UCSD-AML1 (cell line): ENCODE data around the gene GFY.
"Not testable (repeated sequence)": the region's sequence is repeated elsewhere in the genome, so short reads cannot be mapped to it uniquely, and the experiment has no call there.

ENCODE experiments used
- DNase-seq: peaks from one replicate; lab custom pipeline; 2025; ENCODE audit not compliant: unreplicated experiment; lab: John Stamatoyannopoulos, UW

Gene GFY

GRCh38 chr19:49443366-49444099 lies 18.3 kb downstream of the GFY start:
- peak; percentile 93 for DNase-seq

- not testable (repeated sequence) for DNase-seq
Measured at GRCh38 chr19:49444100-49444700, 19.0 kb downstream of the GFY start.

- DNase-seq: no peak
Measured at GRCh38 chr19:49445997-49446396, 20.8 kb downstream of the GFY start.

GRCh38 chr19:49447485-49448431 lies 22.6 kb downstream of the GFY start:
- no peak for DNase-seq

- no peak for DNase-seq
Measured at GRCh38 chr19:49448432-49448786, 23.2 kb downstream of the GFY start.

GRCh38 chr19:49450405-49450804 lies 25.2 kb downstream of the GFY start:
- DNase-seq: no peak

- DNase-seq: peak; percentile 95
Measured at GRCh38 chr19:49451430-49452181, 26.4 kb downstream of the GFY start, which contains the start of gene PIH1D1. PIH1D1 (minus strand) TSS chr19:49451814; CDS start chr19:49451574, 240 bp downstream.

GRCh38 chr19:49453013-49453756 lies 28.0 kb downstream of the GFY start, which contains the start of gene ALDH16A1:
ALDH16A1 (plus strand) TSS chr19:49453225; CDS start chr19:49453332, 107 bp downstream.
- DNase-seq: peak; percentile 99

- DNase-seq: no peak
Measured at GRCh38 chr19:49453757-49454240, 28.6 kb downstream of the GFY start.

GRCh38 chr19:49455773-49456172 lies 30.6 kb downstream of the GFY start:
- DNase-seq: no peak

GRCh38 chr19:49456326-49456725 lies 31.1 kb downstream of the GFY start:
- DNase-seq: no peak

- no peak for DNase-seq
Measured at GRCh38 chr19:49458567-49458903, 33.3 kb downstream of the GFY start.

GRCh38 chr19:49459388-49459787 lies 34.2 kb downstream of the GFY start:
- DNase-seq: no peak

GRCh38 chr19:49461130-49461529 lies 35.9 kb downstream of the GFY start:
- not testable (repeated sequence) for DNase-seq

GRCh38 chr19:49461656-49462055 lies 36.5 kb downstream of the GFY start:
- no peak for DNase-seq

GRCh38 chr19:49462492-49462891 lies 37.3 kb downstream of the GFY start:
- no peak for DNase-seq

GRCh38 chr19:49463960-49464740 lies 39.0 kb downstream of the GFY start:
- DNase-seq: no peak

GRCh38 chr19:49465371-49465770 lies 40.2 kb downstream of the GFY start:
- no peak for DNase-seq

GRCh38 chr19:49468199-49468598 lies 43.0 kb downstream of the GFY start:
- DNase-seq: no peak
